H9 (cell line): ENCODE measurements around the gene RPL39L. TPM values are rescaled to one million over a fixed set of nuclear protein-coding genes. Genes with fewer than 3 reads are reported as not detected.

Experiments used
- DNase-seq: peaks from one replicate; pipeline ENCODE4 v3.0.0-alpha.2; 2017
- H2AFZ ChIP-seq: one replicate; pipeline ENCODE4 v1.6.1; 2013; ENCODE audit warnings: mild to moderate bottlenecking, low read length, control low read depth, moderate library complexity
- H2AK5ac ChIP-seq: 2 replicates; pipeline ENCODE4 v1.6.1; 2013; ENCODE audit warnings: low read length, control low read depth, mixed read lengths; ENCODE audit not compliant: insufficient read length
- H2BK120ac ChIP-seq: one replicate; pipeline ENCODE4 v1.6.1; 2013; ENCODE audit warnings: low read depth, mild to moderate bottlenecking, low read length, control low read depth, inconsistent platforms; ENCODE audit not compliant: poor library complexity, severe bottlenecking
- H2BK12ac ChIP-seq: 2 replicates; pipeline ENCODE4 v1.6.1; 2013; ENCODE audit warnings: low read length, control low read depth, mixed read lengths, low read depth; ENCODE audit not compliant: insufficient read length
- H2BK15ac ChIP-seq: 2 replicates; pipeline ENCODE4 v1.6.1; 2013; ENCODE audit warnings: low read depth, low read length, control low read depth
- H2BK20ac ChIP-seq: one replicate; pipeline ENCODE4 v1.6.1; 2013; ENCODE audit warnings: low read depth, mild to moderate bottlenecking, low read length, control low read depth, inconsistent platforms; ENCODE audit not compliant: poor library complexity, severe bottlenecking
- H2BK5ac ChIP-seq: 2 replicates; pipeline ENCODE4 v1.6.1; 2013; ENCODE audit warnings: low read length, control low read depth, mixed read lengths; ENCODE audit not compliant: insufficient read length
- H3K14ac ChIP-seq: 2 replicates; pipeline ENCODE4 v1.6.1; 2013; ENCODE audit warnings: low read length, control low read depth; ENCODE audit not compliant: insufficient read depth
- H3K18ac ChIP-seq: 2 replicates; pipeline ENCODE4 v1.6.1; 2013; ENCODE audit warnings: low read depth, mild to moderate bottlenecking, mixed read lengths, low read length, control low read depth; ENCODE audit not compliant: insufficient read length
- H3K23ac ChIP-seq: 2 replicates; pipeline ENCODE4 v1.6.1; 2013; ENCODE audit warnings: low read length, control low read depth, mixed read lengths, low read depth; ENCODE audit not compliant: insufficient read length
- H3K23me2 ChIP-seq: 2 replicates; pipeline ENCODE4 v1.6.1; 2013; ENCODE audit warnings: low read depth, mild to moderate bottlenecking, mixed read lengths, low read length, control low read depth; ENCODE audit not compliant: insufficient read length, poor library complexity, severe bottlenecking
- H3K27ac ChIP-seq: 2 replicates; pipeline ENCODE4 v1.5.1; 2013; ENCODE audit warnings: low read length, control low read depth, mixed read lengths, low read depth; ENCODE audit not compliant: insufficient read length
- H3K27me3 ChIP-seq: 2 replicates; pipeline ENCODE4 v1.6.1; 2013; ENCODE audit warnings: low read length, control low read depth, inconsistent platforms; ENCODE audit not compliant: insufficient read depth
- H3K4ac ChIP-seq: 2 replicates; pipeline ENCODE4 v1.6.1; 2013; ENCODE audit warnings: low read depth, mild to moderate bottlenecking, control low read depth, inconsistent platforms, low read length, moderate library complexity
- H3K4me1 ChIP-seq: 2 replicates; pipeline ENCODE4 v1.6.1; 2013; ENCODE audit warnings: low read length, control low read depth, inconsistent platforms; ENCODE audit not compliant: insufficient read depth
- H3K4me2 ChIP-seq: 2 replicates; pipeline ENCODE4 v1.6.1; 2013; ENCODE audit warnings: low read length, control low read depth, mixed read lengths; ENCODE audit not compliant: insufficient read length, insufficient read depth
- H3K56ac ChIP-seq: 2 replicates; pipeline ENCODE4 v1.6.1; 2013; ENCODE audit warnings: low read depth, mild to moderate bottlenecking, mixed read lengths, low read length, control low read depth; ENCODE audit not compliant: insufficient read length
- H3K79me1 ChIP-seq: 2 replicates; pipeline ENCODE4 v1.6.1; 2013; ENCODE audit warnings: low read depth, mild to moderate bottlenecking, moderate library complexity, low read length, control low read depth, inconsistent platforms; ENCODE audit not compliant: insufficient read depth, poor library complexity, severe bottlenecking
- H3K79me2 ChIP-seq: 2 replicates; pipeline ENCODE4 v1.6.1; 2013; ENCODE audit warnings: low read length, control low read depth, inconsistent platforms; ENCODE audit not compliant: insufficient read depth
- H3K9ac ChIP-seq: 2 replicates; pipeline ENCODE4 v1.6.1; 2013; ENCODE audit warnings: low read length, control low read depth, mixed read lengths; ENCODE audit not compliant: insufficient read length; ENCODE audit errors: extremely low read depth
- H3K9me3 ChIP-seq: one replicate; pipeline ENCODE4 v1.6.1; 2013; ENCODE audit warnings: low read depth, low read length, inconsistent platforms; ENCODE audit not compliant: control insufficient read depth
- H3T11ph ChIP-seq: one replicate; pipeline ENCODE4 v1.6.1; 2013; ENCODE audit warnings: mild to moderate bottlenecking, low read length, control low read depth, inconsistent platforms
- H4K20me1 ChIP-seq: one replicate; pipeline ENCODE4 v1.6.1; 2013; ENCODE audit not compliant: control insufficient read depth, insufficient read length, insufficient read depth
- H4K5ac ChIP-seq: 2 replicates; pipeline ENCODE4 v1.6.1; 2013; ENCODE audit warnings: low read depth, mild to moderate bottlenecking, mixed read lengths, low read length, control low read depth; ENCODE audit not compliant: insufficient read length
- H4K8ac ChIP-seq: replicated peaks from 2 replicates; pipeline ENCODE4 v1.6.1; 2013; ENCODE audit warnings: low read length, control low read depth, mixed read lengths, low read depth; ENCODE audit not compliant: insufficient read length
- H4K91ac ChIP-seq: 2 replicates; pipeline ENCODE4 v1.6.1; 2013; ENCODE audit warnings: low read depth, mild to moderate bottlenecking, moderate library complexity, mixed read lengths, low read length, control low read depth; ENCODE audit not compliant: insufficient read length
- H3K27ac Mint-ChIP-seq, 3 experiments: 2 replicates in 2 of 3; 3 replicates in 1 of 3; pipeline ENCODE4 v1.8.0; 2020 to 2021; ENCODE audit warnings: mixed read lengths in 3 of 3, mild to moderate bottlenecking in 1 of 3, moderate library complexity in 1 of 3
- H3K27me3 Mint-ChIP-seq: 2 replicates; pipeline ENCODE4 v1.8.0; 2021; ENCODE audit warnings: low read depth, mild to moderate bottlenecking, moderate library complexity, mixed read lengths
- H3K36me3 Mint-ChIP-seq, 3 experiments: 2 replicates in 2 of 3; 3 replicates in 1 of 3; pipeline ENCODE4 v1.8.0; 2020 to 2021; ENCODE audit warnings: low read depth in 3 of 3, mixed read lengths in 3 of 3; ENCODE audit not compliant: insufficient read depth in 1 of 3
- H3K4me1 Mint-ChIP-seq, 2 experiments: 2 replicates each; pipeline ENCODE4 v1.8.0; 2020; ENCODE audit warnings: mixed read lengths in 2 of 2
- H3K4me3 Mint-ChIP-seq, 2 experiments: 2 replicates in 1 of 2; 3 replicates in 1 of 2; pipeline ENCODE4 v1.8.0; 2020 to 2021; ENCODE audit warnings: mild to moderate bottlenecking in 2 of 2, mixed read lengths in 2 of 2, moderate library complexity in 1 of 2
- H3K9me3 Mint-ChIP-seq, 2 experiments: 2 replicates in 1 of 2; 3 replicates in 1 of 2; pipeline ENCODE4 v1.8.0; 2020; ENCODE audit warnings: mild to moderate bottlenecking in 2 of 2, mixed read lengths in 2 of 2, moderate library complexity in 1 of 2
- WGBS: extraction: QIAGEN DNeasy Blood & Tissue Kit; methylation state at CpG from one replicate; pipeline ENCODE4 v1.1.7; 2013; ENCODE audit warnings: missing lambda C conversion rate, low lambda C conversion rate, mixed read lengths; ENCODE audit not compliant: insufficient read length; ENCODE audit errors: extremely low coverage; 5-methylcytosine and 5-hydroxymethylcytosine counted together
- total RNA-seq: library from RNA; stranded (reverse); gene quantifications from 2 replicates; pipeline ENCODE4 v1.2.1, GENCODE V29; 2021
- TF ChIP-seq, protein P1 (sequence below): fragments of 200-600 bp; sonication (generic); conservative IDR thresholded peaks from 3 replicates; pipeline ENCODE4 v1.8.0; 2021; ENCODE audit warnings: antibody characterized with exemption, mild to moderate bottlenecking

RPL39L gene
- total RNA-seq, 1 experiment from 2014 or later: 71.7 TPM

DNA sequence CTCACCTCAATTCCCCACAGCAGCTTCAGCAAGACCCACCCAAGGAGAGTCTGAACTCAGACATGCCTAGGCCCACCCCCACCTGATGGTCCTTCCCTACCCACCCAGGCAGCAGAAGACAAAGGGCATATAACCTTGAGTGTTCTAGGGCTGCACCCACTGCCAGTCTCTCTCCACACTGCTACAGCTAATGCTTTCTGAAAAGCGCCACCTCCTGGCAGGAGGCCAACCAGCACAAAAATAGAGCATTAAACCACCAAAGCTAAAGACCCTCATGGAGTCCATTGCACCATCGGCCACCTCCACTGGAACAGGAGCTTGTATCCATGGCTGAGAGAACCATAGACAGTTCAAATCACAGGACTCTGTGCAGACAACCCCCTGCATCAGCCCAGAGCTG lies 11.3 kb upstream of the RPL39L start:
- H2AK5ac ChIP-seq: no peak overlapping the region

More for the DNA sequence above, 11.3 kb upstream of the RPL39L start:
- Histone ChIP-seq H3K14ac (no peak overlapping the region), H3K4ac (no peak overlapping the region), H3K79me2 (peaks cover 2% of the 10 kb centered on the region; the same call in 1 of the 2 replicates), H3T11ph (no peak overlapping the region), H3K27ac (no peak overlapping the region), H4K20me1 (no peaks in the 10 kb centered on the region), H2BK15ac (no peak overlapping the region), H3K4me2 (no peak overlapping the region), H3K4me1 (no peaks in the 10 kb centered on the region), H2BK12ac (no peak overlapping the region), H2BK120ac (no peak overlapping the region), H3K27me3 (no peaks in the 10 kb centered on the region), H3K56ac (no peak overlapping the region), H4K8ac (no peak overlapping the region), H2AFZ (no peak overlapping the region), H2BK20ac (no peak overlapping the region), H3K23me2 (no peaks in the 10 kb centered on the region), H4K91ac (no peak overlapping the region), H3K23ac (no peak overlapping the region), H3K9me3 (peaks cover 4% of the 10 kb centered on the region), H3K79me1 (no peaks in the 10 kb centered on the region), H3K18ac (no peak overlapping the region), H3K9ac (no peak overlapping the region), H4K5ac (no peak overlapping the region), H2BK5ac (no peak overlapping the region)
- DNase-seq: peak; percentile 59
- peaks cover 0 to 23% of the 10 kb centered on the region in 2 experiments; a peak in 2 of 4 replicates for H3K4me1 Mint-ChIP-seq
- no peak overlapping the region for H3K4me3 Mint-ChIP-seq
- TF ChIP-seq, protein P1, sequence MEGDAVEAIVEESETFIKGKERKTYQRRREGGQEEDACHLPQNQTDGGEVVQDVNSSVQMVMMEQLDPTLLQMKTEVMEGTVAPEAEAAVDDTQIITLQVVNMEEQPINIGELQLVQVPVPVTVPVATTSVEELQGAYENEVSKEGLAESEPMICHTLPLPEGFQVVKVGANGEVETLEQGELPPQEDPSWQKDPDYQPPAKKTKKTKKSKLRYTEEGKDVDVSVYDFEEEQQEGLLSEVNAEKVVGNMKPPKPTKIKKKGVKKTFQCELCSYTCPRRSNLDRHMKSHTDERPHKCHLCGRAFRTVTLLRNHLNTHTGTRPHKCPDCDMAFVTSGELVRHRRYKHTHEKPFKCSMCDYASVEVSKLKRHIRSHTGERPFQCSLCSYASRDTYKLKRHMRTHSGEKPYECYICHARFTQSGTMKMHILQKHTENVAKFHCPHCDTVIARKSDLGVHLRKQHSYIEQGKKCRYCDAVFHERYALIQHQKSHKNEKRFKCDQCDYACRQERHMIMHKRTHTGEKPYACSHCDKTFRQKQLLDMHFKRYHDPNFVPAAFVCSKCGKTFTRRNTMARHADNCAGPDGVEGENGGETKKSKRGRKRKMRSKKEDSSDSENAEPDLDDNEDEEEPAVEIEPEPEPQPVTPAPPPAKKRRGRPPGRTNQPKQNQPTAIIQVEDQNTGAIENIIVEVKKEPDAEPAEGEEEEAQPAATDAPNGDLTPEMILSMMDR: peak; percentile 66
- peaks cover 8 to 45% (median 10%) of the 10 kb centered on the region in 3 experiments for H3K36me3 Mint-ChIP-seq
- peak overlapping the region in 1 of 3 experiments; percentile 89; a peak in 2 of 7 replicates for H3K27ac Mint-ChIP-seq
- peaks cover 22 to 27% of the 10 kb centered on the region in 2 experiments for H3K9me3 Mint-ChIP-seq
- WGBS: no CpG with 5 or more reads among the region's 2 CpGs
- no peaks in the 10 kb centered on the region; the same call in 1 of the 2 replicates for H3K27me3 Mint-ChIP-seq
